ENCODE data around the gene ACADS.

GRCh38 chr12:120759591-120760348, 34.1 kb downstream of the ACADS start:
- TF ChIP-seq CTCF (IDR thresholded peaks at IDR 0.05) (no peak), POLR2A (IDR thresholded peaks at IDR 0.05) (no peak)
